ENCODE results near the gene LRPPRC.
A peak's percentile ranks its signal among the peaks of the same experiment; 100 is the strongest.
"Not testable (repeated sequence)": the region's sequence is repeated elsewhere in the genome, so short reads cannot be mapped to it uniquely, and the experiment has no call there.

Gene LRPPRC

DNA sequence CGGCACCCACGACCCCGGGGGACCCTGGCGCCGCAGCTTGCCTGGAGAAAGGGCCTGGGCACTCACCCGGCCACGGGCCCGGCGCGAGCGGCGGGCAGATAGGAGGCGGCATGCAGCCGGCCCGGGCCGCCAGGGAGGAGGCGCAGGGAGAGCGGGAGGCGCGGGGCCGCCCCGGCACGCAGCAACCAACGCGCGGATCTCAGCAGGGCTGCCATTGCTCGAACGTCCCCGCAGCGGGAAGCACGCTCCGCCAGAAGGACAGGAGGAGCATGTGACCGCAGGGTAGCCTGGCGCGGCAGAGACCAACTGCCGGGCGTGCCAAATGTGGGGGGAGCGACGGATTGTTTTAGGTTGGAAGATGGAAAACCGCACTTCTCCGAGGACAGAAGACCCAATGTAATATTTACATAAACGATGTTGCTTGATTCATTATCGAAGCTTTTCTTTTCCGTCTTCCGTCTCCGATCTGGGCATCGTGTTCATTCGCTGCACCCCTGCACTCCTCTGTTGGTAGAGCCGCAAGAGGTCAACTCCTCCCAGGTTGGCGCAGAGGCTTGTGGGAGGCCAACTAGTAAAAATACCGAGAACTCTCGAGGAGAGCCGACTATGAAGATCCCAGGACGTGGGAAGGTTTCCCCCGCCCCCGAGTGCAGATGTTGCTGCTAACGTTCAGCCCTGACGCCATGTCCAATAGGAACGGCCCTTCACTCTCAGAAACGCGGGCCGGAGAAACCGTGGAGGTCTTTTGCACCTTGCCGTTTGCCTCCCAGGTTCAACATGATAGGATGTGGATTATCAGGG is at the start of gene LRPPRC:
Gene LRPPRC, minus strand, starts transcription at position 257 of the 801 bp plus-strand sequence. Its CDS starts 42 bp downstream, at position 215.
- peak; percentile 78 for DNase-seq

DNA sequence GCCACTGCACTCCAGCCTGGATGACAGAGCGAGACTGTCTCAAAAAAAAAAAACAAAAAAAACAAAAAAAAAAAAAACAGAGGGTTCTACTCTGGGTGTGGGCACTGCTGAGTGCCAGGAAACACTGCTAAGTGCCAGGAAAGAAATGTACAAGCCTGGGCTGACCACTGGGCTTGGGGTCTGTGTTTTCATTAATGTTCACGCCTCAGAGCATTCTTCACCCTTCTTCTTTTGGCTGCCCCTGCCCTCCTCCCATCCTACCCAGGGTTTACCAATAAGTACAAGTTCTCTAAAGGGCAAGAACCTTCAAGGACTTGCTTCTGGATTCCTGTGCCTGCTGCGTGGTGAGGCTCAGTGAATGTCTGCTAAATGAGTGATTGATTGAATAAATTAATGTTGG is 49.3 kb upstream of the LRPPRC start:
- DNase-seq = no peak

GRCh38 chr2:44044281-44044720 is 48.5 kb upstream of the LRPPRC start:
- peak; percentile 74 for DNase-seq

- DNase-seq = no peak
Measured at GRCh38 chr2:44040365-44040764, 44.6 kb upstream of the LRPPRC start.

DNA sequence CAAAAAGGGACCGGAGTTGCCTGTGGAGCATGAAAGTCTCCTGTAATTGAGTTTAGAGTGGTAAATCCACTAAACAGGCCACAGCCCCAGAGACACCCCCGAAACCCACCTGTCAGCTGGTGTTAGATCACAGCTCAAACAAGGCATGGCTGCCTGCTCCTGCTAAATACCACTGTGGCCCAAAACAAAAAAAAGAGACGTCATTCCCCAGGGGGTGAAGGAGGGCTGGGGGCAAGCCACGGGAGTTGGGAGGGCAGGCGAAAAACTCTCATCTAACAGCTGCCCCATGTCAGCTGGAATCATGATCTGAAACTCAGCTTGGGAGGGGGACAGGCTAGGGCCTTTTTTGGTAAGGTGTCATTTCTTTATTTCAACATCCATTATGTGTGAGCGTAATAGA is 42.5 kb upstream of the LRPPRC start:
- DNase-seq = no peak

DNA sequence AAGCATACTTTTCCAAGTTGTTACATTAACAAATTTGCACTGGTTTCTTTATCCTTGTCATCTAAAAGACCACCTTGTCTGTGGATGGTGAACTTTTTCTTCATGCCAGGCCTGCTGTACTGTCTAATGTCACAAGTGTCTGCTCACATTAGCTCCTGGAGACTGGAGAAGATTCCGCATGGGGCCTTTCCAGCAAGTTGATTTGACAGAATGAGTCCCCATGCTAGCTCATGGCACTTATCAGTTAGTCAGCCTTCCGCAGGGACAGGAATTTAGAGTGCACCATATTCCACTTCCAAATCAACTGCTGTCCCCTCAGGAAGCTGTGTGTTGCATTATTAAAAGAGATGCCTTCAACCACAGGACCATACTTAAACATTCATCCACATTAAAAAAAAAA is 41.4 kb upstream of the LRPPRC start:
- DNase-seq = no peak

- DNase-seq = no peak
Measured at GRCh38 chr2:44033947-44034346, 38.2 kb upstream of the LRPPRC start.

- not testable (repeated sequence) for DNase-seq
Measured at GRCh38 chr2:44027076-44027475, 31.3 kb upstream of the LRPPRC start.

DNA sequence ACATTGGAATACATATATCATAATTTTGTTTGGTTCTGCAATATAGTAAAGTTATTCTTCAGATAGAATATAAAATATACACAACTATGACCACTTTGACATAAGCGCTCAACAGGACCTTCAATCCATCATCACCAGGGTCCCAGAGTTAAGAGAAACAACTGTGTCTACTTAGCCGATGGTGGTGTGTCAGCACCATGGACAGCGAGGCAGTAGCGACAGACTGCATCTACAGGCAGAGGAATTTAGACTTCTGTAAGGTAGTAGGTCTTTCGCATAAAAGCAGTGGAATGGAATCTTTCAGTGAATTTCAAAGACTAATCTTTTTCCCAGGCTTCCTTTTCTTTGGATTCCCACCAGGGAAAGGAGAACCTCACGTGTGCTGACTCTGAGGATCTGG is 20.5 kb upstream of the LRPPRC start:
- no peak for DNase-seq

- DNase-seq = no peak
Measured at GRCh38 chr2:44015239-44015638, 19.4 kb upstream of the LRPPRC start.

DNA sequence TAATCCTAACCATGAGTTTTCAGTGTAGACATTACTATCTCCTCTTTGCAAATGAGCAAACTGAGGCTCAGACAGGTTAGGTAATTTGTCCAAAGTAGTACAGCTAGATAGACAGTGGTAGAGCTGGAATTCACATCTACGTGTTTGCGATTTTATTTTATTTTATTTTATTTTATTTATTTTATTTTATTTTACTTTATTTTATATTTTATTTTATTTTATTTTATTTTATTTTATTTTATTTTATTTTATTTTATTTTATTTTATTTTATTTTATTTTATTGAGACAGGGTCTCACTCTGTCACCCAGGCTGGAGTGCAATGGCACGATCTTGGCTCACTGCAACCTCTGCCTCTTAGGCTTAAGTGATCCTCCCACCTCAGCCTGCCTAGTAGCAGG is 17.4 kb upstream of the LRPPRC start:
- DNase-seq = not testable (repeated sequence)

DNA sequence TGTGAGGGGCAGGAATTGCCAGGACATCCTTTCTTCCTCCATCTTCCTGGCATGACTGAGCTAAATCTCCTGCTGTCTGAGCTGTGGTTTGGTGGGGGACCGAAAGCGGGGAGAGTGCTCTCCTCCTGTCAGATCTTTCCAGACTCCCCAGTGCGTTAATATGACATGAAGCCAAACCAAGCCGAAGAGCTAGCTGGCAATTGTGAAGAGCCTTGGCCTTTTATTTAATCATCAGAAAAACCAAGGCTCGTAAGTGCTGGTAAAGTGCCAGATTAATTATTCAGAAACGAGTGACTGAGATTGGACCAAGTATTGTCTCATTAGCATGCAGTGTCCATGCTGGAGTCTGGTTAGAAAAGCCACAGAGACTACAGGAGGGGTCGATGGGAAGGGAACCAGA is 14.5 kb upstream of the LRPPRC start:
- no peak for DNase-seq

DNA sequence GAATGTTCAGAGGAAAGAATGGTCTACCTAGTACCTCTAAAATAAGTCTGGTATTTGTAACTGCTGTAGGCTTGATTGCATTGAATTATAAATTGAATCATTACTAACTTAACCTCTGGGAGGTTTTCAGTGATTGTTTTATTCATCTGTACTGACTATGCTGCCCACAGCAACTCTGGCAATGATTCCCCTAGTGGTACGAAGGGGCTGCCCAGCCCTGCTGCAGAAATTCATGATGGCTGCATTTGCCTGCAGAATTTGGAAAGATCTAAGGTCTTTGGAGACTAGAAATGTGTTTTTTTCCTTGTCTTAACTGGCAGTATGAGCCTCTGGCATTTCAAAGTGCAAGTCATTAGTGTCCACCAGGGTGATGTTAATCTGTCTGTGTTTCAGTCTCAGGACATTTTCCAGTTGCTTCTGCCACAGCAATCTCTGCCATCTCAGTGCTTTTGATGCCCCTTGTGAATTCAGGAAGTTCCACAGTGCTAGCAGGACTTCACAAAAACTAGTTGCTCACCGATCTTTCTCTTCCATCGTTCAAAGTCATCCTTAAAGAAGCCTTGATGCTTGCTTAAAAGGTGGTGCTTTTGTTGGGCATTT is 13.4 kb upstream of the LRPPRC start:
- DNase-seq = no peak

DNA sequence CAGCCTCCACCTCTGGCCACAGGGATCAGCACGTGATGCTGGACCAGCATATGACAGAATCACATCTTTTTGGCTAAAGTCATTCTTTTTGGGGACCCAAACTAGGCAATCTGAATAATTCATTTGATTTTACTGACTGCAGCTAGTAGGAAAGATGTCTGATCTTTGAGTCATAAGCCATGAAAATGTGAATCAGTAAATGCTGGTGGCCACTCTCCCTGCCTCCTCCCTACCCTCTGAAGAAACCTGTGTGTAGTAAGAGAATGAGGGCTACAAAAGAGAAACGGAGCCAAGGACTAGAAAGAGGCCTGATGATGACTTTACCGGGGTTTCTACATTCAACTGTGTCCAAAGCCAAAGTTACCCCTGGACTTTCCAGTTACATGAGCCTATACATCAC is 10.1 kb upstream of the LRPPRC start:
- no peak for DNase-seq

DNA sequence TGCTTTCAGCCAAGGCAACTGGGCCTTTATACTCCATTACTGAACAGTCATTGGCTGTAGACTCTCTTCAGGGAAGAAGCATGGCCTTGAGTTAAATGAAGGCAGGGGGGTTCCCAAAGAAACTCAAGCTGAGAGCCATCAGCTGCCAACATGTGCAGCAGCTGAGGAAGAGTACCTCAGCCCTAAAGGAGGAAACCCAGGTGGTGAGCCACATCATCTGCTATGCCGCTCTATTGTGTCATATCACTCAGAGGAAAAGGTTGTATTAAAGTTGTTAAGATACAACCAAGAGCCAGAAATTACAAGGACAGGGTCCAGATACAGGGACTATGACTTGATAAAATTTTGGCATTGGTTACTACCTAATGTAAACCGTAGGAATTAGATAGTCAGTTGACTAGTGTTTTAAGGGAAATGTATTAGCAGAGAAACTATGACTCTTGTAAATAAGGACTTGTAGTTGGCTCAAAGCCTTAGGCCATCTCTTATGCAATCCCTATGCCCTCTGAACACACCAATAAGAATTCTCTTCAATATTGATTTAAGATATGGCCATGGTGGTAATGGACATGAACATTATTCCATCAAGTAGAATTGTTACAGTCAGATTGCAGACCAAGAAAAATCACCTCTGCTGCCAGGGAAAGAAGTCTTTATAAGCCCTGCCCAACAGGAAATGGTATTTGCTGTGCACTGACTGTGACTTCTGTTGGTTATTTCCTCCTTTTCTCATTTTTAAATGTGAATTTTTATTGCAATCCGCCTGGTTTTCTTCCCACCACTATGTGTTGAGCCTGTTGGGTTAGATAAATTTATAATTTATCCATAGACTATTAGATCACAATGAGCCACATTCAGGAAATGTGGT is 9.2 kb upstream of the LRPPRC start:
- DNase-seq = no peak

GRCh38 chr2:44001716-44002115 is 5.9 kb upstream of the LRPPRC start:
- no peak for DNase-seq

- no peak for DNase-seq
Measured at GRCh38 chr2:43998263-43998662, 2.5 kb upstream of the LRPPRC start.

- DNase-seq = no peak
Measured at GRCh38 chr2:43993437-43993836, 2.4 kb downstream of the LRPPRC start.

DNA sequence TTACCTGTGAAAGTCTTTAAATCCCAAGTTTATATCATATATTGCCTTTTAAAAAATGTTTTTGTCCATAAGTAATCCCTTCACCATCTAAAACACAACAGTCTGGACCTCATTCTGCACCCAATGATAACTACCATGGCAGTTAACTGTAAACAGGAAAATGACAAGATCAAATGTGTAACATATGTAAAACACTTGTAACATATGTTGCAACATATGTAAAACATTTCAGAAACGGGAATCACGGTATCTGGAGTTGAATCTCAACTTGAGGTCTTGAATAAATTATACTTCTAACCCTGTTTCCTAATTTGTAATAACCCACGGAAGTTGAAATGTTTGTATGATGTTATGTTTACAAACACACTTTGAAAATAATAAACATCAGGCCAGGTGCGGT is 6.2 kb downstream of the LRPPRC start:
- DNase-seq = no peak

GRCh38 chr2:43986600-43986999 is 9.2 kb downstream of the LRPPRC start:
- no peak for DNase-seq

DNA sequence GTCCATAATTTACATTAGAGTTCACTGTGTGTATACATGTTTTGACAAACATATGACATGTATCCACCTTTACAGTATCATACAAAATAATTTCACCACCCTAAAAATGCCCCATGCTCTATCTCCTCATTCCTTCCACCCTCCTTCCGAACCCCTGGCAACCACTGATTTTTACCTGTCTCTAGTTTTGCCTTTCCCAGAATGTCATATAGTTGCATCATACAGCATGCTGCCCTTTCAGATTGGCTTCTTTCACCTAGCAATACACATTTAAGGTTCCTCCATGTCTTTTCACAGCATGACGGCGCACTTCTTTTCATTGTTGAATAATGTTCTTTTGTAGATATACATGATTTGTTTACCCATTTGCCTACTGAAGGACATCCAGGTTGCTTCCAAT is 10.4 kb downstream of the LRPPRC start:
- DNase-seq = no peak

DNA sequence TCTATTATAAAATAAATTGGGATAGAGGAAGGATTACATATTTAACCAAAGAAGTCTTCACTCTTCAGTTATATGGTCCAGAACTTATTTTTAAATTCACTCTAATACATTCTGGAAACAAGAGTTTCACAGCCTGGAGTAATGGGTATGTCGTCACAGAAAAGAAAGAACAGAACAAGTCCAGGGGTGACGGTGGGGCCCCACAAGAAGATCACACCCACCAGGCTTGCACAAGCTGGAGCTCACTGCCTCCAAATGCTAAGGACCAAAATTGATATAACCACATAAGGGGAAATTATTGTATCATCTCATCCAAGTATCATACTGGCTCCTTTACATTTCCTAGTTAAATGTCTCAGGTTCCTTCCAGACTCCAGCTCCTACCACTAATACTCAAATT is 11.3 kb downstream of the LRPPRC start:
- no peak for DNase-seq

DNA sequence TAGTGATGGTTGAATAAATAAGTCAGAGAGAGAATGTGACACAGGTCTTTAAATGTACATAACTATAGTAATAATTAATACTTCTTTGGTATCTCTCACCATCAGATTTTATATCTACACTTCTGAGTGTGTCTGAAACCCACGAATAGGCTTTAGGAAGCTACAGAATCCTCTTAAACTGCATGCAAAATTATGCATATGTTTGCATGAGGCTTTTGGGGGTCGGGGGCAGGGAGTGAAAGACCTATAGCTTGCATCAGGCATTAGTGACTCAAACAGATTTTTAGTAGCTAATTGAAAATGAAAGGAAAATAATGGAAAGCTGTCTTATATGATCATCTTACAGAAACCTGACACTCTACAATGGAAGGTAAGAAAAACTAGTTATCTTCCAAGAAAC is 14.9 kb downstream of the LRPPRC start:
- no peak for DNase-seq

All from NCI-H1048 (cell line).